Neural cell (in vitro differentiated cells): ENCODE measurements around the gene TOMM22. TPM values are rescaled to one million over a fixed set of nuclear protein-coding genes. Genes with fewer than 3 reads are reported as not detected.
A peak's percentile ranks its signal among the peaks of the same experiment; 100 is the strongest.

ENCODE experiments used
- H2AFZ ChIP-seq: fragments of 200-600, 300-800 bp; sonication (generic), shearing (Covaris generic); 2 replicates; pipeline ENCODE4 v1.6.0; 2014; ENCODE audit warnings: low read depth, mild to moderate bottlenecking, antibody characterized with exemption, low read length, moderate library complexity
- H3F3A ChIP-seq: fragments of 200-600 bp; shearing (Covaris generic); 2 replicates; pipeline ENCODE4 v1.6.1; 2016; ENCODE audit warnings: mild to moderate bottlenecking, moderate library complexity, mixed read lengths, antibody characterized with exemption, low read length; ENCODE audit not compliant: insufficient read depth, poor library complexity, severe bottlenecking
- H3K27ac ChIP-seq: fragments of 200-600, 300-800 bp; sonication (generic), shearing (Covaris generic); 2 replicates; pipeline ENCODE4 v1.5.1; 2014; ENCODE audit warnings: mild to moderate bottlenecking, low read length, moderate library complexity
- H3K27me3 ChIP-seq: fragments of 300-800, 200-600 bp; sonication (generic), shearing (Covaris generic); 2 replicates; pipeline ENCODE4 v1.6.0; 2014; ENCODE audit warnings: mild to moderate bottlenecking, low read depth, low read length, moderate library complexity; ENCODE audit not compliant: insufficient read depth
- H3K36me3 ChIP-seq: fragments of 300-800, 200-600 bp; sonication (generic), shearing (Covaris generic); 2 replicates; pipeline ENCODE4 v1.5.1; 2014; ENCODE audit warnings: mild to moderate bottlenecking, antibody characterized with exemption, low read length, moderate library complexity; ENCODE audit not compliant: insufficient read depth
- H3K4me2 ChIP-seq: fragments of 300-800, 200-600 bp; sonication (generic), shearing (Covaris generic); 2 replicates; pipeline ENCODE4 v1.6.0; 2014; ENCODE audit warnings: mild to moderate bottlenecking, low read length
- H3K4me3 ChIP-seq: fragments of 300-800, 200-600 bp; sonication (generic), shearing (Covaris generic); 2 replicates; pipeline ENCODE4 v1.5.1; 2014; ENCODE audit warnings: mild to moderate bottlenecking, low read length, moderate library complexity
- H3K79me2 ChIP-seq: fragments of 200-600 bp; shearing (Covaris generic); replicated peaks from 2 replicates; pipeline ENCODE4 v1.6.0; 2014; ENCODE audit warnings: mild to moderate bottlenecking, low read length, moderate library complexity; ENCODE audit not compliant: insufficient read depth
- H3K9ac ChIP-seq: fragments of 300-800, 200-600 bp; sonication (generic), shearing (Covaris generic); 2 replicates; pipeline ENCODE4 v1.6.1; 2016; ENCODE audit warnings: mild to moderate bottlenecking, low read length, mixed read lengths
- H3K9me2 ChIP-seq: fragments of 200-600 bp; shearing (Covaris generic); 2 replicates; pipeline ENCODE4 v1.6.1; 2016; ENCODE audit warnings: mild to moderate bottlenecking, low read length, mixed read lengths; ENCODE audit not compliant: insufficient read depth
- H3K9me3 ChIP-seq: fragments of 200-600, 300-800 bp; sonication (generic), shearing (Covaris generic); 2 replicates; pipeline ENCODE4 v1.6.1; 2016; ENCODE audit warnings: mild to moderate bottlenecking, mixed run types, low read length, moderate library complexity, mixed read lengths
- H4K20me1 ChIP-seq: fragments of 200-600 bp; shearing (Covaris generic); 2 replicates; pipeline ENCODE4 v1.6.1; 2016; ENCODE audit warnings: mild to moderate bottlenecking, mixed run types; ENCODE audit not compliant: insufficient read depth
- EP300 ChIP-seq: fragments of 450-650 bp; conservative IDR thresholded peaks from 2 replicates; pipeline ENCODE4 v1.6.1; 2014; ENCODE audit warnings: antibody characterized with exemption, mild to moderate bottlenecking, moderate library complexity; ENCODE audit not compliant: poor library complexity, severe bottlenecking
- EZH2 ChIP-seq: fragments of 200-600, 300-800 bp; shearing (Covaris generic), sonication (generic); IDR thresholded peaks from 2 replicates; pipeline ENCODE4 v1.6.1; 2014; ENCODE audit warnings: antibody characterized with exemption, low read length, borderline replicate concordance, mild to moderate bottlenecking; ENCODE audit not compliant: insufficient read depth, poor library complexity, severe bottlenecking
- MXI1 ChIP-seq: fragments of 450-650 bp; conservative IDR thresholded peaks from 2 replicates; pipeline ENCODE4 v1.6.1; 2014; ENCODE audit warnings: antibody characterized with exemption, mild to moderate bottlenecking; ENCODE audit not compliant: poor library complexity, severe bottlenecking
- POLR2AphosphoS5 ChIP-seq: IDR thresholded peaks from 2 replicates; pipeline ENCODE4 v1.6.1; 2012
- RAD21 ChIP-seq: fragments of 450-650 bp; conservative IDR thresholded peaks from 2 replicates; pipeline ENCODE4 v1.6.1; 2014; ENCODE audit warnings: antibody characterized with exemption, mild to moderate bottlenecking, moderate library complexity
- SMC3 ChIP-seq: fragments of 450-650 bp; conservative IDR thresholded peaks from 2 replicates; pipeline ENCODE4 v1.6.1; 2014; ENCODE audit warnings: antibody characterized with exemption, mild to moderate bottlenecking, moderate library complexity; ENCODE audit not compliant: poor library complexity
- TAF1 ChIP-seq: IDR thresholded peaks from 2 replicates; pipeline ENCODE4 v1.6.1; 2012; ENCODE audit warnings: low read depth
- polyA plus RNA-seq: library from polyadenylated mRNA; depleted of rRNA; stranded (reverse); fragments of >200 nt; gene quantifications from 2 replicates; pipeline ENCODE4 v1.2.3, GENCODE V29; 2014
- TF ChIP-seq, protein P1 (sequence below): IDR thresholded peaks from 2 replicates; pipeline ENCODE4 v1.6.1; 2012; ENCODE audit warnings: borderline replicate concordance
- TF ChIP-seq, protein P2 (sequence below): fragments of 450-650 bp; IDR thresholded peaks from 2 replicates; pipeline ENCODE4 v1.5.1; 2014; ENCODE audit warnings: antibody characterized with exemption, mild to moderate bottlenecking, moderate library complexity; ENCODE audit not compliant: poor library complexity, severe bottlenecking

Gene TOMM22
- polyA plus RNA-seq, 1 donor from 2014 or later: 112 TPM

DNA sequence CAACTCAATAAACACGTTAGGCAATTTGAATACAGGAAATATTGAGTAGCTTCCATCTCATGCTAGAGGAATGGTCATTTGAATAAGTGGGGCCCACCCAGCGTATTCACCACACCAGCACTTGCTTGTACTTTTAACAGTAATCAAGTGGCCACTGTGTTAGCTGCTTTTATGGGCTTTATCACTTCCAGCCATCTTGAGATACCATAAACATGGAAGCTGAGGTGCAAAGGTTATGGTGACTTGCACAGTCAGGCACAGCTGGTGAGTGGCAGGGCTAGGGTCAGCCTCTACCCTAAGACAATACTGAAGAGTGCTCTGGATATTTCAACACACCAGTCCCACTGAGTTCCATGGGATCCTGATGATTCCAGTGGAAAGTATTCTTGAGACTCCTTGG is 12.3 kb downstream of the TOMM22 start:
- TF ChIP-seq RAD21 (no peak), EZH2 (no peak), TAF1 (no peak), POLR2AphosphoS5 (no peak), EP300 (no peak), MXI1 (no peak), SMC3 (no peak)
- TF ChIP-seq, protein P1, sequence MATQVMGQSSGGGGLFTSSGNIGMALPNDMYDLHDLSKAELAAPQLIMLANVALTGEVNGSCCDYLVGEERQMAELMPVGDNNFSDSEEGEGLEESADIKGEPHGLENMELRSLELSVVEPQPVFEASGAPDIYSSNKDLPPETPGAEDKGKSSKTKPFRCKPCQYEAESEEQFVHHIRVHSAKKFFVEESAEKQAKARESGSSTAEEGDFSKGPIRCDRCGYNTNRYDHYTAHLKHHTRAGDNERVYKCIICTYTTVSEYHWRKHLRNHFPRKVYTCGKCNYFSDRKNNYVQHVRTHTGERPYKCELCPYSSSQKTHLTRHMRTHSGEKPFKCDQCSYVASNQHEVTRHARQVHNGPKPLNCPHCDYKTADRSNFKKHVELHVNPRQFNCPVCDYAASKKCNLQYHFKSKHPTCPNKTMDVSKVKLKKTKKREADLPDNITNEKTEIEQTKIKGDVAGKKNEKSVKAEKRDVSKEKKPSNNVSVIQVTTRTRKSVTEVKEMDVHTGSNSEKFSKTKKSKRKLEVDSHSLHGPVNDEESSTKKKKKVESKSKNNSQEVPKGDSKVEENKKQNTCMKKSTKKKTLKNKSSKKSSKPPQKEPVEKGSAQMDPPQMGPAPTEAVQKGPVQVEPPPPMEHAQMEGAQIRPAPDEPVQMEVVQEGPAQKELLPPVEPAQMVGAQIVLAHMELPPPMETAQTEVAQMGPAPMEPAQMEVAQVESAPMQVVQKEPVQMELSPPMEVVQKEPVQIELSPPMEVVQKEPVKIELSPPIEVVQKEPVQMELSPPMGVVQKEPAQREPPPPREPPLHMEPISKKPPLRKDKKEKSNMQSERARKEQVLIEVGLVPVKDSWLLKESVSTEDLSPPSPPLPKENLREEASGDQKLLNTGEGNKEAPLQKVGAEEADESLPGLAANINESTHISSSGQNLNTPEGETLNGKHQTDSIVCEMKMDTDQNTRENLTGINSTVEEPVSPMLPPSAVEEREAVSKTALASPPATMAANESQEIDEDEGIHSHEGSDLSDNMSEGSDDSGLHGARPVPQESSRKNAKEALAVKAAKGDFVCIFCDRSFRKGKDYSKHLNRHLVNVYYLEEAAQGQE: no peak
- TF ChIP-seq, protein P2, sequence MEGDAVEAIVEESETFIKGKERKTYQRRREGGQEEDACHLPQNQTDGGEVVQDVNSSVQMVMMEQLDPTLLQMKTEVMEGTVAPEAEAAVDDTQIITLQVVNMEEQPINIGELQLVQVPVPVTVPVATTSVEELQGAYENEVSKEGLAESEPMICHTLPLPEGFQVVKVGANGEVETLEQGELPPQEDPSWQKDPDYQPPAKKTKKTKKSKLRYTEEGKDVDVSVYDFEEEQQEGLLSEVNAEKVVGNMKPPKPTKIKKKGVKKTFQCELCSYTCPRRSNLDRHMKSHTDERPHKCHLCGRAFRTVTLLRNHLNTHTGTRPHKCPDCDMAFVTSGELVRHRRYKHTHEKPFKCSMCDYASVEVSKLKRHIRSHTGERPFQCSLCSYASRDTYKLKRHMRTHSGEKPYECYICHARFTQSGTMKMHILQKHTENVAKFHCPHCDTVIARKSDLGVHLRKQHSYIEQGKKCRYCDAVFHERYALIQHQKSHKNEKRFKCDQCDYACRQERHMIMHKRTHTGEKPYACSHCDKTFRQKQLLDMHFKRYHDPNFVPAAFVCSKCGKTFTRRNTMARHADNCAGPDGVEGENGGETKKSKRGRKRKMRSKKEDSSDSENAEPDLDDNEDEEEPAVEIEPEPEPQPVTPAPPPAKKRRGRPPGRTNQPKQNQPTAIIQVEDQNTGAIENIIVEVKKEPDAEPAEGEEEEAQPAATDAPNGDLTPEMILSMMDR: no peak
- Histone ChIP-seq H3K79me2 (peaks cover 56% of the 10 kb centered on the region), H3K9ac (no peak overlapping the region), H3K36me3 (no peaks in the 10 kb centered on the region), H3K4me2 (no peak overlapping the region), H3K4me3 (peak overlapping the region; percentile 10), H3F3A (no peaks in the 10 kb centered on the region), H3K27me3 (no peaks in the 10 kb centered on the region), H3K27ac (no peak overlapping the region), H4K20me1 (no peaks in the 10 kb centered on the region), H3K9me2 (no peaks in the 10 kb centered on the region), H2AFZ (no peak overlapping the region), H3K9me3 (no peaks in the 10 kb centered on the region)

DNA sequence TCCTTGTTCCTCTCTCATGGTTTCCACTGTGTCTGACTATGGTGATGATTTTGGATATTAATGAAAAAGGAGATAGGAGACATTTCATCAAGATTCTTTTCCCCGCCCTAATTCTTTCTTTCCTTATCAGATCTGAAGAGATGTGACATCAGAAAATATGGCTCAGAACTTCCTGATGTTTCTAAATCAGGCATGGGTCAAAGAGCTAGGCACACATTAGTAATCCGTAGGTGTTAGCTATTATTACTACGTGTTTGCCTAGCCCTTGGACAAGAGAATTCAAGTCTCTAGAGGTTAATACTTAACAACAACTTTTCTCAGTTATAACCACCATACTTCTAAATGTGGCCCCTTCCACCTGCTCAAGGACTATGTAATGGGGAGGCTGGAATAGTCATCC is 13.2 kb downstream of the TOMM22 start:
- Histone ChIP-seq H3F3A (no peaks in the 10 kb centered on the region), H3K36me3 (no peaks in the 10 kb centered on the region), H3K9ac (no peak overlapping the region), H3K27ac (no peak overlapping the region), H3K79me2 (peaks cover 65% of the 10 kb centered on the region), H3K9me2 (no peaks in the 10 kb centered on the region), H3K4me3 (peak overlapping the region; percentile 23), H3K27me3 (no peaks in the 10 kb centered on the region), H3K4me2 (no peak overlapping the region), H2AFZ (no peak overlapping the region), H3K9me3 (no peaks in the 10 kb centered on the region), H4K20me1 (no peaks in the 10 kb centered on the region)
- TF ChIP-seq EP300 (no peak), EZH2 (no peak), SMC3 (no peak), RAD21 (no peak), TAF1 (no peak), MXI1 (no peak)
- TF ChIP-seq, protein P2: no peak
